Left lung (tissue), 10 donors: ENCODE results near the gene ATF6. TPM values are rescaled to one million over a fixed set of nuclear protein-coding genes. Genes with fewer than 3 reads are reported as not detected.

Experiments used
- ATAC-seq: fragments of 200-7000 bp; cut with Tn5 transposase; one replicate; pipeline ENCODE4 v1.9.1; 2020; ENCODE audit warnings: moderate library complexity
- DNase-seq, 4 donors: peaks; one replicate each; pipeline ENCODE4 v3.0.0-alpha.2; 2013 to 2020
- H3K27ac ChIP-seq, 2 donors: fragments of 200-600 bp; sonication (generic) in 1 of 2; one replicate each; pipeline versions ENCODE4 v1.5.0 to v1.8.0; 2020 to 2021
- H3K27me3 ChIP-seq, 2 donors: fragments of 200-600 bp; sonication (generic) in 1 of 2; one replicate each; pipeline versions ENCODE4 v1.5.0 to v1.8.0; 2020 to 2021
- H3K36me3 ChIP-seq, 2 donors: fragments of 200-600 bp; sonication (generic) in 1 of 2; one replicate each; pipeline versions ENCODE4 v1.5.0 to v1.8.0; 2020 to 2021
- H3K4me1 ChIP-seq, 2 donors: fragments of 200-600 bp; one replicate each; pipeline ENCODE4 v1.8.0; 2021
- H3K4me3 ChIP-seq, 2 donors: fragments of 200-600 bp; sonication (generic) in 1 of 2; one replicate each; pipeline versions ENCODE4 v1.5.0 to v1.8.0; 2020 to 2021; ENCODE audit warnings: mild to moderate bottlenecking in 1 of 2
- H3K9me3 ChIP-seq, 2 donors: fragments of 200-600 bp; sonication (generic) in 1 of 2; one replicate each; pipeline versions ENCODE4 v1.5.0 to v1.8.0; 2020 to 2021
- intact Hi-C, 2 donors: fragments of 100-400 bp; cut with DNase I; formaldehyde crosslinking; loops; one replicate each; pipeline versions ENCODE4 v1.11.2 to v1.14.2; 2022
- polyA plus RNA-seq, 6 donors: library from polyadenylated mRNA; unstranded; fragments of 120-200 nt; gene quantifications; one replicate each; pipeline ENCODE4 v1.2.1, GENCODE V29; 2013; ENCODE audit not compliant: insufficient read length in 6 of 6
- total RNA-seq, 2 donors: library from RNA; stranded (reverse); fragmentation: NEBNext Ultra II Directional; extraction: Animal tissue kit (Norgen Biotek cat#: 25700); gene quantifications; one replicate each; pipeline ENCODE4 v1.2.1, GENCODE V29; 2021
- TF ChIP-seq, protein P1 (sequence below), 2 donors: fragments of 200-600 bp; sonication (generic) in 1 of 2; IDR thresholded peaks; one replicate each; pipeline versions ENCODE4 v1.5.0 to v1.8.0; 2021; ENCODE audit warnings: antibody characterized with exemption in 2 of 2
- donor health status: DM: no; HTN: yes; CAD: no.
- donor health status: DM: no; HTN: no; CAD: no.

ATF6 gene
- total and polyA plus RNA-seq, 8 donors: 26.3 to 32.6 (median 29.5) TPM

DNA sequence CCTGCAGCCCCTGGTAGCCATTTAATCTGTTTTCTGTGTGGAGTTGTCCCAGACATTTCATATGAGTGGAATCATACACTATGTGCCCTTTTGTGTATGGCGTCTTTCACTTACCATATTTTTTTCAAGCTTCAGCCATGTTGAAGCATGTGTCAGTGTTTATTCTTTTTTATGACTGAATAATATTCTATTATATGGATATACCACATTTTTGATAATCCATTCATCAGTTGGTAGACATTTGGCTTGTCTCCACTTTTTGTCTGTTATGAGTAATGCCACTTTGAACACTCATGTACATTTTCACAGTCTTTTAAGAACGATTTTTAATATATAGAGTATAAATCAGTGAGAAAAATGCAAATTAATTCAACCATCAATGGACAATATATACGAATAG, 44.7 kb downstream of the ATF6 start:
- Histone ChIP-seq H3K36me3 (peaks cover 0 to 57% of the 10 kb centered on the region in 2 donors), H3K4me1 (no peaks in the 10 kb centered on the region), H3K27ac (no peak overlapping the region), H3K4me3 (no peak overlapping the region), H3K27me3 (no peaks in the 10 kb centered on the region), H3K9me3 (peaks cover 0 to 9% of the 10 kb centered on the region in 2 donors)
- intact Hi-C loops: no loop called here
- TF ChIP-seq, protein P1, sequence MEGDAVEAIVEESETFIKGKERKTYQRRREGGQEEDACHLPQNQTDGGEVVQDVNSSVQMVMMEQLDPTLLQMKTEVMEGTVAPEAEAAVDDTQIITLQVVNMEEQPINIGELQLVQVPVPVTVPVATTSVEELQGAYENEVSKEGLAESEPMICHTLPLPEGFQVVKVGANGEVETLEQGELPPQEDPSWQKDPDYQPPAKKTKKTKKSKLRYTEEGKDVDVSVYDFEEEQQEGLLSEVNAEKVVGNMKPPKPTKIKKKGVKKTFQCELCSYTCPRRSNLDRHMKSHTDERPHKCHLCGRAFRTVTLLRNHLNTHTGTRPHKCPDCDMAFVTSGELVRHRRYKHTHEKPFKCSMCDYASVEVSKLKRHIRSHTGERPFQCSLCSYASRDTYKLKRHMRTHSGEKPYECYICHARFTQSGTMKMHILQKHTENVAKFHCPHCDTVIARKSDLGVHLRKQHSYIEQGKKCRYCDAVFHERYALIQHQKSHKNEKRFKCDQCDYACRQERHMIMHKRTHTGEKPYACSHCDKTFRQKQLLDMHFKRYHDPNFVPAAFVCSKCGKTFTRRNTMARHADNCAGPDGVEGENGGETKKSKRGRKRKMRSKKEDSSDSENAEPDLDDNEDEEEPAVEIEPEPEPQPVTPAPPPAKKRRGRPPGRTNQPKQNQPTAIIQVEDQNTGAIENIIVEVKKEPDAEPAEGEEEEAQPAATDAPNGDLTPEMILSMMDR (IDR thresholded peaks at IDR 0.05): no peak
- ATAC-seq (no peak), DNase-seq (no peak)

DNA sequence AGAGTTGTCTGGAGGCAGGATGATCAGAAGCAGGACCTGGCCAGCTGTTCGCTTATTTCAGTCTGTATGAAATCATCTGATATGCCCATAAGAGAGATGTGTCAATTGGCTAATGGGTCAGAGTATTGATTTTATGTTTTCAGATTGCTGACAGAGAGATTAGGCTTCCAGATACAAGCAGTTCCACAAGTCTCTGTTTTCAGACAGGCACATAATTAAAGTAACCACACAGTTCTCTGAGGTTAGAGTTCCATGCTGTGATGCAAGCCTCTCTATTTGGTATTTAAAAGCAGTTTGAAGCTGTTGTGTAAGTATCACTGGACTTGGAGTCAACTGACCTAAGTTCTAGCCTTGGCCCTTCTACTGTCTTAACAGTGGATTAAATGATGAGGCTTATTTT, 50.1 kb downstream of the ATF6 start:
- DNase-seq: no peak

DNA sequence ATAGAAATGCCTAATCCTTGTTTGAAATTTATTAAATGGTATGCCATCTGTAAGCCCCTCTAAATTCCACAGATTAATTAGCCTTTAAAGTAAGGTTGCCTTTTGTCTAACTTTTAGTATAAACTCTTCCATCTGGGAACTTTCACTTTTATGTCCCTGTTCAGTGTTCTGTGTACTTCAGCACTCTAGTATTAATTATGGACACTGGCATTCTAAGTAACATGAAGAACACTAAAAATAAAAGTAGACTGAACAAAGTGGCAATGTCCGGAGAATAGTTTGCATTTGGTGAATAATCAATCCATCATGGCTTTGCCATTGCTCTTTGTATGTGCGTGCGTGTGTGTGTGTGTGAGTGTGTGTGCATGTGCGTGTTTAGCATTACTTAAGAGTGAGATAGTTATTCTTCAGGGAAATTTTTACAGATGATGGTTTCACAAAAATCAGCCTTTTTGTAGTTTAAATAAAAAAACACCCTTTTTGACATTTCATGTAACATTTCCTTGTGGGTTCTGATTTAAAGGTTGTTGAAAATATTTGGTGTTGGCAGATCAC, 51.1 kb downstream of the ATF6 start:
- Histone ChIP-seq H3K27me3 (no peaks in the 10 kb centered on the region), H3K36me3 (peaks cover 0 to 57% of the 10 kb centered on the region in 2 donors), H3K4me1 (no peaks in the 10 kb centered on the region), H3K9me3 (no peaks in the 10 kb centered on the region), H3K27ac (no peak overlapping the region), H3K4me3 (no peak overlapping the region)
- intact Hi-C loops: no loop called here
- TF ChIP-seq, protein P1 (IDR thresholded peaks at IDR 0.05): no peak
- DNase-seq (no peak), ATAC-seq (no peak)

More for the DNA sequence above, 50.1 kb downstream of the ATF6 start:
- ATAC-seq: peak; percentile 62
- TF ChIP-seq, protein P1 (IDR thresholded peaks at IDR 0.05): no peak
- intact Hi-C loops: no loop called here
- Histone ChIP-seq H3K9me3 (no peaks in the 10 kb centered on the region), H3K4me3 (no peak overlapping the region), H3K27me3 (no peaks in the 10 kb centered on the region), H3K36me3 (peaks cover 0 to 46% of the 10 kb centered on the region in 2 donors), H3K4me1 (no peaks in the 10 kb centered on the region), H3K27ac (no peak overlapping the region)

DNA sequence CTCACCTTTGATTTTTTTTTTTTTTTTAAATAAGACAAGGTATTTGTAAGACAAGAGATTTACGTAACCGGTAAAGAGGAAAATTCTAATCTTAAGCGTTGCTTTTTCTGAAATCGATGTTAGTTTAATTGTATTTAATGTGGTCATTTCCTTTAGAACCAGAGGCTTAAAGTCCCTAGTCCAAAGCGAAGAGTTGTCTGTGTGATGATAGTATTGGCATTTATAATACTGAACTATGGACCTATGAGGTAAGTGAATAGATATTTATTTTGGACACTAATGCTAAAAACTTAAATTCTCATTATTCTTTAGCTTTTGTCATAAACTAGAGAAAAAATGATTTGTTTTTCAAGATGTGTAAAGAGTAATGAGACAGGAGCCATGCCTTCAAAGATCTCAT, 54.8 kb downstream of the ATF6 start:
- intact Hi-C loops: no loop called here
- no peaks in the 10 kb centered on the region for H3K4me1 ChIP-seq
- H3K9me3 ChIP-seq: no peaks in the 10 kb centered on the region
- DNase-seq (no peak), ATAC-seq (no peak)
- H3K4me3 ChIP-seq: no peak overlapping the region
- TF ChIP-seq, protein P1 (IDR thresholded peaks at IDR 0.05): no peak
- no peaks in the 10 kb centered on the region for H3K27me3 ChIP-seq
- peaks cover 0 to 51% of the 10 kb centered on the region in 2 donors for H3K36me3 ChIP-seq
- no peak overlapping the region for H3K27ac ChIP-seq

DNA sequence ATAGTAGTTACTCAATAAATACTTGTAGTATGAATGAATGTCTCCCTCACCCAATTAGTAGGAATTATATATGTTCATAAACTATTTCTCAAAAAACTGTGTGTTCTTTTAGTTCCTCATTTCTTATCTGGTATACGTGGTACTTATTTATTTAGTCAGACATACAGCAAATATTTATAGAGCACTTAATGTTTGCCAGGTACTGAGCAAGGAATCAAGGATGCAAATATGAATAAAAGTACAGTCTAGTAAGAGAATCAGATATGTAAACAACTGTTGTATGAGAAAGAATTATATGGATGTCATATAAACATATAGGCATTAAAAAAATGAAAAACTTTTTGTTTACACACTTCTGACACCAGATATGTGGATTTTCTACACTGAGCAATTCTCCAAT, 58.5 kb downstream of the ATF6 start:
- H3K27me3 ChIP-seq: no peaks in the 10 kb centered on the region
- TF ChIP-seq, protein P1 (IDR thresholded peaks at IDR 0.05): no peak
- no peaks in the 10 kb centered on the region for H3K4me1 ChIP-seq
- DNase-seq (no peak), ATAC-seq (no peak)
- peaks cover 0 to 47% of the 10 kb centered on the region in 2 donors for H3K36me3 ChIP-seq
- intact Hi-C loops: no loop called here
- H3K9me3 ChIP-seq: no peaks in the 10 kb centered on the region
- no peak overlapping the region for H3K27ac ChIP-seq
- H3K4me3 ChIP-seq: no peak overlapping the region
